Measurements from ENCODE around the gene TGFA. TPM values are rescaled to one million over a fixed set of nuclear protein-coding genes. Genes with fewer than 3 reads are reported as not detected.

Gene TGFA
- total RNA-seq (ENCODE audit: unreplicated experiment): 4.7 TPM
- long read RNA-seq, partial matches to known transcripts: 1 of 1 reads
- long read RNA-seq, other reads (novel, unspliced or antisense): 0 of 1 reads

- Mint-ChIP-seq H3K4me1 (ENCODE audit: unreplicated experiment) (peaks cover 37% of the 10 kb centered on the region), H3K36me3 (ENCODE audit: low read depth, unreplicated experiment) (no peaks in the 10 kb centered on the region), H3K9me3 (ENCODE audit: unreplicated experiment) (no peaks in the 10 kb centered on the region), H3K27ac (ENCODE audit: unreplicated experiment) (peak within 1 kb of the TSS; percentile 61), H3K27me3 (ENCODE audit: unreplicated experiment) (peaks cover 9% of the 10 kb centered on the region), H3K4me3 (ENCODE audit: unreplicated experiment) (peak within 1 kb of the TSS; percentile 93)
- TF ChIP-seq, protein P1, sequence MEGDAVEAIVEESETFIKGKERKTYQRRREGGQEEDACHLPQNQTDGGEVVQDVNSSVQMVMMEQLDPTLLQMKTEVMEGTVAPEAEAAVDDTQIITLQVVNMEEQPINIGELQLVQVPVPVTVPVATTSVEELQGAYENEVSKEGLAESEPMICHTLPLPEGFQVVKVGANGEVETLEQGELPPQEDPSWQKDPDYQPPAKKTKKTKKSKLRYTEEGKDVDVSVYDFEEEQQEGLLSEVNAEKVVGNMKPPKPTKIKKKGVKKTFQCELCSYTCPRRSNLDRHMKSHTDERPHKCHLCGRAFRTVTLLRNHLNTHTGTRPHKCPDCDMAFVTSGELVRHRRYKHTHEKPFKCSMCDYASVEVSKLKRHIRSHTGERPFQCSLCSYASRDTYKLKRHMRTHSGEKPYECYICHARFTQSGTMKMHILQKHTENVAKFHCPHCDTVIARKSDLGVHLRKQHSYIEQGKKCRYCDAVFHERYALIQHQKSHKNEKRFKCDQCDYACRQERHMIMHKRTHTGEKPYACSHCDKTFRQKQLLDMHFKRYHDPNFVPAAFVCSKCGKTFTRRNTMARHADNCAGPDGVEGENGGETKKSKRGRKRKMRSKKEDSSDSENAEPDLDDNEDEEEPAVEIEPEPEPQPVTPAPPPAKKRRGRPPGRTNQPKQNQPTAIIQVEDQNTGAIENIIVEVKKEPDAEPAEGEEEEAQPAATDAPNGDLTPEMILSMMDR (IDR thresholded peaks at IDR 0.05; ENCODE audit: unreplicated experiment): peak; percentile 86
- peak; percentile 81 for DNase-seq (ENCODE audit: low spot score)
These were observed at the start of gene TGFA for GRCh38 chr2:70553584-70554337. TGFA (minus strand) TSS chr2:70553826; CDS start chr2:70553767, 59 bp downstream.

DNA sequence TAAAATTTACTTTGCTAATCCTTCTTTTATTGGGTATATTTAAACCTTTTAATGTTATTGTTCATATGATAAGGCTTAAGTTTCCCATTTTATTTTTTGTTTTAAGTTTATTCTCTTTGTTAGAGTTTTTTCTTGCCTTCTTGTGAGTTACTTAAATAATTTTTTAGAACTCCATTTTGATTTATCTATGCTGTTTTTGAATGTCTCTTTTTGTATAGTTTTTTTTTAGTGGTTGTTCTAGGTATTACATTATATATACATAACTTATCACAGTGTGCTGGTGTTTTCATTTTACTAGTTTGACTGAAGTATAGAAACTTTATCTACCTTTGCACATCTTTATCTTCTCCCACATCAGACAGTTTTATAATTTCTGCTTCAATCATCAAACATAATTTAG is 49.4 kb upstream of the TGFA start:
- TF ChIP-seq, protein P1 (IDR thresholded peaks at IDR 0.05; ENCODE audit: unreplicated experiment): peak; percentile 68
- no peaks in the 10 kb centered on the region for H3K36me3 Mint-ChIP-seq (ENCODE audit: low read depth, unreplicated experiment)
- peaks cover 27% of the 10 kb centered on the region for H3K4me1 Mint-ChIP-seq (ENCODE audit: unreplicated experiment)
- H3K9me3 Mint-ChIP-seq (ENCODE audit: unreplicated experiment): no peaks in the 10 kb centered on the region
- H3K27ac Mint-ChIP-seq (ENCODE audit: unreplicated experiment): peak overlapping the region; percentile 19
- peaks cover 2% of the 10 kb centered on the region for H3K27me3 Mint-ChIP-seq (ENCODE audit: unreplicated experiment)
- no peak overlapping the region for H3K4me3 Mint-ChIP-seq (ENCODE audit: unreplicated experiment)
- DNase-seq (ENCODE audit: low spot score): no peak

GRCh38 chr2:70598197-70598596 is 44.6 kb upstream of the TGFA start:
- Mint-ChIP-seq H3K27ac (ENCODE audit: unreplicated experiment) (no peak overlapping the region), H3K27me3 (ENCODE audit: unreplicated experiment) (peaks cover 2% of the 10 kb centered on the region), H3K4me1 (ENCODE audit: unreplicated experiment) (peaks cover 25% of the 10 kb centered on the region), H3K36me3 (ENCODE audit: low read depth, unreplicated experiment) (no peaks in the 10 kb centered on the region), H3K4me3 (ENCODE audit: unreplicated experiment) (no peak overlapping the region), H3K9me3 (ENCODE audit: unreplicated experiment) (no peaks in the 10 kb centered on the region)
- TF ChIP-seq, protein P1 (IDR thresholded peaks at IDR 0.05; ENCODE audit: unreplicated experiment): no peak
- DNase-seq (ENCODE audit: low spot score): no peak

DNA sequence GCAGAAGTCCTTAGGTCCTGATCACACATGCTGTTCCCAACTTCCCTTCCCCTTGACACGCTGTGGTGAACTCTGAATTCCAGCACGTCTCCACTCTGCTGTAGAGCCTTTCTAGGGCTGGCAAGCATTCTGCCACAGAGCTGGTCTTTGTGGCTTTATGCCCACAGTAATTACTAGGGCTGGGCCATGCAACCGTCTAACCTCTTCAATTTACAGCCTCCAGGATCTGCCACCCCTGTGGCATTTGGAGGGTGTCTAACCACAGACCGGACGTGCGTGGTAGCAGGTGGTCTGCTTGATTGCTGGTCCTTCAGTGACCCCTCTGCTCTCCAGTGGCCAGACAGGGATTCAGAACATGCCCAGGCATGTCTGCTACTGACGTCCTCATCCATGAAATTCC is 43.1 kb upstream of the TGFA start:
- Mint-ChIP-seq H3K4me1 (ENCODE audit: unreplicated experiment) (peaks cover 11% of the 10 kb centered on the region), H3K4me3 (ENCODE audit: unreplicated experiment) (no peak overlapping the region), H3K27ac (ENCODE audit: unreplicated experiment) (no peak overlapping the region), H3K9me3 (ENCODE audit: unreplicated experiment) (no peaks in the 10 kb centered on the region), H3K36me3 (ENCODE audit: low read depth, unreplicated experiment) (no peaks in the 10 kb centered on the region), H3K27me3 (ENCODE audit: unreplicated experiment) (peaks cover 2% of the 10 kb centered on the region)
- DNase-seq (ENCODE audit: low spot score): no peak
- TF ChIP-seq, protein P1 (IDR thresholded peaks at IDR 0.05; ENCODE audit: unreplicated experiment): no peak

- no peak overlapping the region for H3K4me3 Mint-ChIP-seq (ENCODE audit: unreplicated experiment)
- TF ChIP-seq, protein P1 (IDR thresholded peaks at IDR 0.05; ENCODE audit: unreplicated experiment): no peak
- H3K36me3 Mint-ChIP-seq (ENCODE audit: low read depth, unreplicated experiment): no peaks in the 10 kb centered on the region
- peaks cover 11% of the 10 kb centered on the region for H3K4me1 Mint-ChIP-seq (ENCODE audit: unreplicated experiment)
- H3K27ac Mint-ChIP-seq (ENCODE audit: unreplicated experiment): no peak overlapping the region
- H3K9me3 Mint-ChIP-seq (ENCODE audit: unreplicated experiment): no peaks in the 10 kb centered on the region
- DNase-seq (ENCODE audit: low spot score): no peak
- peaks cover 2% of the 10 kb centered on the region for H3K27me3 Mint-ChIP-seq (ENCODE audit: unreplicated experiment)
These were observed 42.7 kb upstream of the TGFA start for GRCh38 chr2:70596293-70596692.

All from endothelial cell (in vitro differentiated cells).